Ovary (tissue), 9 donors: ENCODE results near the gene CLEC17A. TPM values are rescaled to one million over a fixed set of nuclear protein-coding genes. Genes with fewer than 3 reads are reported as not detected.
"Not testable (repeated sequence)": the region's sequence is repeated elsewhere in the genome, so short reads cannot be mapped to it uniquely, and the experiment has no call there.

Source experiments
- DNase-seq, 5 donors: peaks; one replicate each; pipeline ENCODE4 v3.0.0-alpha.2; 2019 to 2020
- H3K27ac ChIP-seq, 2 donors: fragments of 200-600 bp; one replicate each; pipeline versions ENCODE4 v1.5.1 to v1.8.0; 2019 to 2022
- H3K27me3 ChIP-seq: fragments of 200-600 bp; one replicate; pipeline ENCODE4 v1.8.0; 2022
- H3K36me3 ChIP-seq: fragments of 200-600 bp; sonication (generic); one replicate; pipeline ENCODE4 v1.5.1; 2019
- H3K4me1 ChIP-seq: one replicate; pipeline ENCODE4 v1.8.1; 2013; ENCODE audit warnings: mild to moderate bottlenecking, moderate library complexity; ENCODE audit not compliant: insufficient read depth
- H3K4me3 ChIP-seq: fragments of 200-600 bp; sonication (generic); one replicate; pipeline ENCODE4 v1.5.1; 2017
- H3K9me3 ChIP-seq, 2 donors: fragments of 200-600 bp in 1 of 2; sonication (generic) in 1 of 2; one replicate each; pipeline versions ENCODE4 v1.5.1 to v1.8.1; 2013 to 2019; ENCODE audit warnings: mild to moderate bottlenecking in 1 of 2, moderate library complexity in 1 of 2
- CTCF ChIP-seq, 3 donors: fragments of 450-650 bp in 2 of 3; fragments of 200-600 bp in 1 of 3; IDR thresholded peaks; one replicate each; pipeline versions ENCODE4 v1.5.1 to v1.8.0; 2016 to 2022; ENCODE audit warnings: antibody characterized with exemption in 3 of 3, mild to moderate bottlenecking in 1 of 3
- EP300 ChIP-seq: sonication (generic); formaldehyde crosslinking; IDR thresholded peaks from one replicate; pipeline ENCODE4 v1.6.1; 2017; ENCODE audit warnings: antibody characterized with exemption
- POLR2A ChIP-seq: fragments of 450-650 bp; IDR thresholded peaks from one replicate; pipeline ENCODE4 v1.6.1; 2017; ENCODE audit warnings: antibody characterized with exemption, mild to moderate bottlenecking, moderate library complexity
- WGBS, 3 donors: extraction: QIAGEN DNeasy Blood & Tissue Kit in 1 of 3; methylation state at CpG; one replicate each; pipeline versions ENCODE4 v1.1.5 to v1.1.7; 2013 to 2017; 5-methylcytosine and 5-hydroxymethylcytosine counted together
- intact Hi-C, 4 donors: fragments of 100-400 bp; cut with DNase I; formaldehyde crosslinking; loops; one replicate each; pipeline versions ENCODE4 v1.11.0 to v1.15.1; 2022 to 2023
- polyA plus RNA-seq, 2 donors: library from polyadenylated mRNA; stranded (reverse); fragments of 200-250 nt in 1 of 2; fragments of 350-450 nt in 1 of 2; fragmentation: Illumina TruSeq in 1 of 2; extraction: RNeasy Lipid Tissue Mini Kit (QIAGEN cat#74804) in 1 of 2; gene quantifications; one replicate each; pipeline ENCODE4 v1.2.3, GENCODE V29; 2013 to 2014
- total RNA-seq, 7 donors: library from RNA; depleted of rRNA in 2 of 7; stranded (reverse); fragments of >200 nt in 2 of 7; fragmentation: NEBNext Ultra II Directional in 3 of 7; extraction: Animal tissue kit (Norgen Biotek cat#: 25700) in 3 of 7; gene quantifications; one replicate each; pipeline versions ENCODE4 v1.1.0 to v1.2.4, GENCODE V29; 2016 to 2023
- donor health status: DM: no; HTN: no; CAD: no; lungs with moderate emphysema.
- donor health status: DM: no; HTN: no; CAD: no.
- donor health status: Bipolar disorder and iron deficiency.
- donor health status: DM: yes; HTN: yes; CAD: no.
- donor health status: DM: no; HTN: no; CAD: no.
- donor health status: DM: yes; HTN: yes; CAD: no.

Gene CLEC17A
- total and polyA plus RNA-seq, 9 donors, result 0.12 to 0.20 (median 0.20) TPM; not detected in 6

DNA sequence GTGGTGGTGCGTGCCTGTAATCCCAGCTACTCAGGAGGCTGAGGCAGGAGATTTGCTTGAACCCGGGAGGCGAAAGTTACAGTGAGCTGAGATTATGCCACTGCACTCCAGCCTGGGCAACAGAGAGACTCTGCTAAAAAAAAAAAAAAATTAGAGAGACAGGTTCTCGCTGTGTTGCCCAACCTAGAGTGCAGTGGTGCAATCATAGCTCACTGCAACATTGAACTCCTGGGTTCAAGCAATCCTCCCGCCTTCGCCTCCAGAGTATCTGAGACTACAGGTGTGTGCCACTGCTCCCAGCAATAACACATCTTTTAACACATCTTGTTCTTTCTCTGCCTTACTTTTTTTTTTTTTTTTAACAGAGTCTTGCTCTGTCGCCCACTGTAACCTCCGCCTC is 32.7 kb downstream of the CLEC17A start:
- no peak for DNase-seq
- intact Hi-C loops, result no loop called here
- TF ChIP-seq POLR2A (no peak), EP300 (no peak), CTCF (IDR thresholded peaks at IDR 0.05) (no peak)
- Histone ChIP-seq H3K9me3 (peaks cover 0 to 4% of the 10 kb centered on the region in 2 donors), H3K36me3 (no peaks in the 10 kb centered on the region), H3K4me3 (no peak overlapping the region), H3K4me1 (no peaks in the 10 kb centered on the region), H3K27ac (no peak overlapping the region), H3K27me3 (no peaks in the 10 kb centered on the region)
- 90 to 96% (median 94%) methylated on average over 8 of the region's 8 CpGs for WGBS, 3 donors

GRCh38 chr19:14616407-14616806 is 33.5 kb downstream of the CLEC17A start:
- peaks cover 0 to 4% of the 10 kb centered on the region in 2 donors for H3K9me3 ChIP-seq
- intact Hi-C loops, result no loop called here
- 88 to 91% (median 90%) methylated on average over 3 of the region's 3 CpGs for WGBS, 3 donors
- H3K36me3 ChIP-seq, result no peaks in the 10 kb centered on the region
- H3K4me3 ChIP-seq, result no peak overlapping the region
- no peak for DNase-seq
- no peak overlapping the region for H3K27ac ChIP-seq
- TF ChIP-seq EP300 (no peak), POLR2A (no peak)
- H3K27me3 ChIP-seq, result no peaks in the 10 kb centered on the region
- H3K4me1 ChIP-seq, result no peaks in the 10 kb centered on the region

DNA sequence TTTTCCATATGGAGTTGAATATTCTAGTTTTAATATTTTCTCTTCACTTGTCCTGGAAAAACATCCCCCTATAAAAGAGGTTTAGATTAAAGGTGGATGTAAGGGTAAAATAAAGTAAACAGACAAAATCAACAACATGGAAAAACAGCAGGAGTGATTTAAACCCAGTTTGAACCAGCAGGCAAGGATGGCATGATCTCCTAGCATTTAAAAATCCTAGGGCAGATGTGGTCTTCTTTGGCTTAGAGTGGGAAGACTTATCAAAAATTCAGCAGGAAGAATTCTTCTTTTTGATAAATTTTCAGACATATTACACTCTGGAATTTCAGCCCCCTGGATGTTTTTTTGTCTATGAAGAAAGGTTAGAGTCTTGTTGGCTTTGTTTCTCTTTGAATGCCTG is 36.5 kb downstream of the CLEC17A start:
- H3K27ac ChIP-seq, result no peak overlapping the region
- H3K27me3 ChIP-seq, result no peaks in the 10 kb centered on the region
- no peak overlapping the region for H3K4me3 ChIP-seq
- H3K36me3 ChIP-seq, result no peaks in the 10 kb centered on the region
- no peak for DNase-seq
- intact Hi-C loops, result loop anchor here in 1 of 4 donors (2.0 kb wide), 1 partner anchor 55 kb away; the partner anchor contains the start of gene ADGRE3
- H3K4me1 ChIP-seq, result no peaks in the 10 kb centered on the region
- TF ChIP-seq CTCF (IDR thresholded peaks at IDR 0.05) (no peak), POLR2A (no peak), EP300 (no peak)
- peaks cover 0 to 4% of the 10 kb centered on the region in 2 donors for H3K9me3 ChIP-seq

DNA sequence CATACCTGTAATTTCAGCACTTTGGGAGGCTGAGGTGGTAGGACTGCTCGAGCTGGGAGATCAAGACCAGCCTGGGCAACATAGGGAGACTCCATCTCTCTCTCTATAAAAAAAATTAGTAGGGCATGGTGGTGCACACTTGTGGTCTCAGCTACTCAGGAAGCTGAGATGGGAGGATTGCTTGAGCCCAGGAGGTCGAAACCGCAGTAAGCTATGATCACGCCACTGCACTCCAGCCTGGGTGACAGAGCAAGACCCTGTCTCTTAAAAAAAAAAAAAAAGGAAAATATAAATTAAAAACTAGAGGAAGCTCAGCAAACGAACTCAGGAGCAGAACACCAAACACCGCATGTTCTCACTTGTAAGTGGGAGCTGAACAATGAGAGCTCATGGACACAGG is 41.6 kb downstream of the CLEC17A start:
- H3K4me3 ChIP-seq, H3K27me3 ChIP-seq, H3K27ac ChIP-seq, H3K4me1 ChIP-seq, H3K9me3 ChIP-seq, H3K36me3 ChIP-seq, DNase-seq, intact Hi-C loops: not testable (repeated sequence)
- 73 to 74% (median 73%) methylated on average over 6 of the region's 6 CpGs for WGBS, 3 donors

- intact Hi-C loops, result no loop called here
- Histone ChIP-seq H3K4me3 (no peak overlapping the region), H3K36me3 (no peaks in the 10 kb centered on the region), H3K27ac (no peak overlapping the region), H3K9me3 (no peaks in the 10 kb centered on the region), H3K27me3 (no peaks in the 10 kb centered on the region), H3K4me1 (no peaks in the 10 kb centered on the region)
- TF ChIP-seq CTCF (IDR thresholded peaks at IDR 0.05) (no peak), EP300 (no peak), POLR2A (no peak)
- WGBS, 3 donors, result 86 to 87% (median 86%) methylated on average over 1 of the region's 1 CpG
- DNase-seq, result no peak
Observed at GRCh38 chr19:14629557-14629956, 46.7 kb downstream of the CLEC17A start.

DNA sequence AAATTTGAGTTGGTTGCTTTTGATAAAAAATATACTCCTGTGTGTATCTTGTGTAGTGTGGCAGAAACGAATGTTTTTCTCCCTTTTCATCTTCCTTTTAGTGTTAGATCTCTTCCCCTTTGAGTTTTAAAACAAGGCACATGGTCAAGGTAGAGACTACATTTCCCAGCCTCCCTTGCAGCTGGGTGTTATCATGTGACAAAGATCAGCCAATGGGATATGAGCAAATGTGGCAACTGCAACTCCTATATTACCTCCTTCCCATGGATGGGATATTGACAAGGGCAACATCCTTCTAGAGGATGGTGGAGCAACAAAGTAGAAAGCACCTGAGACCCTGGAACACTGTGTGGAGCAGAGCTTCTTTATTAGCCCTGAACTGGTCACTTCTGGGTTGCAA is 49.4 kb downstream of the CLEC17A start:
- no peaks in the 10 kb centered on the region for H3K36me3 ChIP-seq
- H3K4me1 ChIP-seq, result no peaks in the 10 kb centered on the region
- no peaks in the 10 kb centered on the region for H3K27me3 ChIP-seq
- 10 to 18% (median 16%) methylated on average over 1 of the region's 1 CpG for WGBS, 3 donors
- H3K27ac ChIP-seq, result no peak overlapping the region
- no peaks in the 10 kb centered on the region for H3K9me3 ChIP-seq
- no peak for TF ChIP-seq CTCF (IDR thresholded peaks at IDR 0.05)
- TF ChIP-seq POLR2A, result no peak
- no peak for TF ChIP-seq EP300
- no peak for DNase-seq
- intact Hi-C loops, result no loop called here
- no peak overlapping the region for H3K4me3 ChIP-seq
